Measurements from ENCODE around the gene ARHGAP44. TPM values are rescaled to one million over a fixed set of nuclear protein-coding genes. Genes with fewer than 3 reads are reported as not detected.

The ARHGAP44 gene
- total and polyA plus RNA-seq, 2 of the 13 experiments (the other 11 are each of a cell fraction or from before 2014, with no cell fraction given): 0.79 to 3.1 TPM

- TF ChIP-seq, protein P1, sequence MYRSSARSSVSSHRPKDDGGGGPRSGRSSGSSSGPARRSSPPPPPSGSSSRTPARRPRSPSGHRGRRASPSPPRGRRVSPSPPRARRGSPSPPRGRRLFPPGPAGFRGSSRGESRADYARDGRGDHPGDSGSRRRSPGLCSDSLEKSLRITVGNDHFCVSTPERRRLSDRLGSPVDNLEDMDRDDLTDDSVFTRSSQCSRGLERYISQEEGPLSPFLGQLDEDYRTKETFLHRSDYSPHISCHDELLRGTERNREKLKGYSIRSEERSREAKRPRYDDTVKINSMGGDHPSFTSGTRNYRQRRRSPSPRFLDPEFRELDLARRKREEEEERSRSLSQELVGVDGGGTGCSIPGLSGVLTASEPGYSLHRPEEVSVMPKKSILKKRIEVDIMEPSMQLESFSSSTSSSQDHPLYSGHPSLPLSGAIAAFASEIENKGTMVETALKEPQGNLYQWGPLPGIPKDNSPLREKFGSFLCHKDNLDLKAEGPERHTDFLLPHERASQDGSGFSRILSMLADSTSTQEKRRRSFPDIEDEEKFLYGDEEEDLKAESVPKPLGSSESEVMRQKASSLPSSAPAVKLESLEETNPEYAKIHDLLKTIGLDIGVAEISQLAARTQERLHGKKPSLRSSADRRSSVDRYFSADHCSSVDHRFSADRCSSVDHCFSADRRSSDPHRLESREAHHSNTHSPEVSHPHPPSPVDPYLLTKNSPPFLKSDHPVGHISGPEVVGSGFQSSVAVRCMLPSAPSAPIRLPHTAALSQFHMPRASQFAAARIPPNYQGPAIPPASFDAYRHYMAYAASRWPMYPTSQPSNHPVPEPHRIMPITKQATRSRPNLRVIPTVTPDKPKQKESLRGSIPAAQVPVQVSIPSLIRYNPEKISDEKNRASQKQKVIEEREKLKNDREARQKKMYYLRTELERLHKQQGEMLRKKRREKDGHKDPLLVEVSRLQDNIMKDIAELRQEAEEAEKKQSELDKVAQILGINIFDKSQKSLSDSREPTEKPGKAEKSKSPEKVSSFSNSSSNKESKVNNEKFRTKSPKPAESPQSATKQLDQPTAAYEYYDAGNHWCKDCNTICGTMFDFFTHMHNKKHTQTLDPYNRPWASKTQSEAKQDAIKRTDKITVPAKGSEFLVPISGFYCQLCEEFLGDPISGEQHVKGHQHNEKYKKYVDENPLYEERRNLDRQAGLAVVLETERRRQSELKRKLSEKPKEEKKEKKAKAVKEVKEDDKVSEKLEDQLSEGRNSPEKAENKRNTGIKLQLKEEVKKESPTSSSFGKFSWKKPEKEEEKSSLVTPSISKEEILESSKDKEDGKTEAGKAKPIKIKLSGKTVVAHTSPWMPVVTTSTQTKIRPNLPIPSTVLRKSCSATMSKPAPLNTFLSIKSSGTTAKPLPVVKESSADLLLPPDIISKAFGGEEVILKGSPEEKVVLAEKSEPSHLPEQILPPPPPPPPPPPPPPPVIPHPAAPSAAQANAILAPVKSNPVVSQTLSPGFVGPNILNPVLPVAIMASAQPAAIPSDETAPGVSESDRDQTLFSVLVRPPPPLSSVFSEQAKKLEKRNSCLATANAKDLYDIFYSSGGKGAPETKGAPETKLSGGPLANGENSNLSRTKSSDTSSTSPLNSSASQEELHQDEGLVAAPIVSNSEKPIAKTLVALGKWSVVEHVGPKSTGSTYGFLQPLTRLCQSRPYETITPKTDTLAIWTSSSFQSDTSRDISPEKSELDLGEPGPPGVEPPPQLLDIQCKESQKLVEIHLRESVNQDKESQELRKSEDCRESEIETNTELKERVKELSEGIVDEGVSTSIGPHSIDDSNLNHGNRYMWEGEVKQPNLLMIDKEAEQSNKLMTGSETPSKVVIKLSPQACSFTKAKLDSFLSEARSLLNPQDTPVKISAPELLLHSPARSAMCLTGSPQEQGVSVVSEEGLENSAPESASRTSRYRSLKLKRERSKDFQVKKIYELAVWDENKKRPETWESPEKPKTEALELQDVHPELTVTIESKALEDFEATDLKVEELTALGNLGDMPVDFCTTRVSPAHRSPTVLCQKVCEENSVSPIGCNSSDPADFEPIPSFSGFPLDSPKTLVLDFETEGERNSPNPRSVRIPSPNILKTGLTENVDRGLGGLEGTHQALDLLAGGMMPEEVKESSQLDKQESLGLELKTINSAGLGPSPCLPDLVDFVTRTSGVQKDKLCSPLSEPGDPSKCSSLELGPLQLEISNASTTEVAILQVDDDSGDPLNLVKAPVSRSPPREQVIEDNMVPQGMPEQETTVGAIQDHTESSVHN (CRISPR knock-in tag; IDR thresholded peaks at IDR 0.05): peak; percentile 22; the same call in 1 of the 2 replicates
- TF ChIP-seq DNMT3B (CRISPR knock-in tag; conservative IDR thresholded peaks at IDR 0.05) (no peak), RFX3 (CRISPR knock-in tag; IDR thresholded peaks at IDR 0.05) (no peak), HNRNPL (IDR thresholded peaks at IDR 0.05; ENCODE audit: low read depth, low read length) (no peak), RFX5 (IDR thresholded peaks at IDR 0.05; ENCODE audit: low read depth, low read length) (peak; percentile 65), SIX1 (CRISPR knock-in tag; IDR thresholded peaks at IDR 0.05; ENCODE audit: borderline replicate concordance) (no peak), ZNF564 (CRISPR knock-in tag; IDR thresholded peaks at IDR 0.05) (peak; percentile 73; the same call in 1 of the 2 replicates), ZBTB38 (CRISPR knock-in tag; IDR thresholded peaks at IDR 0.05) (peak; percentile 54; the same call in 1 of the 2 replicates), TMF1 (CRISPR knock-in tag; IDR thresholded peaks at IDR 0.05; ENCODE audit: low read depth) (no peak; the same call in 1 of the 2 replicates), NAIF1 (CRISPR knock-in tag; IDR thresholded peaks at IDR 0.05; ENCODE audit: borderline replicate concordance) (0 out of 2 replicates have a peak, but pooled peaks have one; percentile 44), RXRB (CRISPR knock-in tag; IDR thresholded peaks at IDR 0.05; ENCODE audit: borderline replicate concordance) (no peak), ZNF446 (CRISPR knock-in tag; IDR thresholded peaks at IDR 0.05) (no peak), CAMTA2 (CRISPR knock-in tag; IDR thresholded peaks at IDR 0.05; ENCODE audit: borderline replicate concordance) (0 out of 2 replicates have a peak, but pooled peaks have one; percentile 14)
- TF ChIP-seq, protein P2, sequence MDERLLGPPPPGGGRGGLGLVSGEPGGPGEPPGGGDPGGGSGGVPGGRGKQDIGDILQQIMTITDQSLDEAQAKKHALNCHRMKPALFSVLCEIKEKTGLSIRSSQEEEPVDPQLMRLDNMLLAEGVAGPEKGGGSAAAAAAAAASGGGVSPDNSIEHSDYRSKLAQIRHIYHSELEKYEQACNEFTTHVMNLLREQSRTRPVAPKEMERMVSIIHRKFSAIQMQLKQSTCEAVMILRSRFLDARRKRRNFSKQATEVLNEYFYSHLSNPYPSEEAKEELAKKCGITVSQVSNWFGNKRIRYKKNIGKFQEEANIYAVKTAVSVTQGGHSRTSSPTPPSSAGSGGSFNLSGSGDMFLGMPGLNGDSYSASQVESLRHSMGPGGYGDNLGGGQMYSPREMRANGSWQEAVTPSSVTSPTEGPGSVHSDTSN (CRISPR knock-in tag; IDR thresholded peaks at IDR 0.05): peak; percentile 85
- TF ChIP-seq, protein P3, sequence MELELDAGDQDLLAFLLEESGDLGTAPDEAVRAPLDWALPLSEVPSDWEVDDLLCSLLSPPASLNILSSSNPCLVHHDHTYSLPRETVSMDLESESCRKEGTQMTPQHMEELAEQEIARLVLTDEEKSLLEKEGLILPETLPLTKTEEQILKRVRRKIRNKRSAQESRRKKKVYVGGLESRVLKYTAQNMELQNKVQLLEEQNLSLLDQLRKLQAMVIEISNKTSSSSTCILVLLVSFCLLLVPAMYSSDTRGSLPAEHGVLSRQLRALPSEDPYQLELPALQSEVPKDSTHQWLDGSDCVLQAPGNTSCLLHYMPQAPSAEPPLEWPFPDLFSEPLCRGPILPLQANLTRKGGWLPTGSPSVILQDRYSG (CRISPR knock-in tag; IDR thresholded peaks at IDR 0.05): no peak
- TF ChIP-seq, protein P4, sequence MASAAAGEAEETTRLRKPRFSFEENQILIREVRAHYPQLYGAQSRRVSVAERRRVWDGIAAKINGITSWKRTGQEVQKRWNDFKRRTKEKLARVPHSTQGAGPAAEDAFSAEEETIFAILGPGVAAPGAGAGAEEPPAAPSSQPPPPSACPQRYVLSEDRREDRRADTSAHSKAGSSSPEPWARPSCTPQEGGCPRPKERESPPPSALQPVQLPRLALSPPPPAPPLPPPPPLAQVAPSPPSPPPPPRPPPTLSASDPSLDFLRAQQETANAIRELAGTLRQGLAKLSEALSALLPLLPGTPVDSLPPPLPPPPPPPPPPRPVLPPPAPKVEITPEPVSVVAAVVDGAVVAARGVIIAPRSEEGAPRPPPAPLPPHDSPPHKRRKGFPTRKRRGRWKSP (CRISPR knock-in tag; IDR thresholded peaks at IDR 0.05): peak; percentile 87
These were observed 228.6 kb downstream of the ARHGAP44 start, which contains the start of gene ELAC2 (continued) for GRCh38 chr17:13017655-13018459.

All from HepG2 (cell line).